PC-3 (cell line): Measurements from ENCODE around the gene TUBA4B. TPM values are rescaled to one million over a fixed set of nuclear protein-coding genes. Genes with fewer than 3 reads are reported as not detected.
A peak's percentile ranks its signal among the peaks of the same experiment; 100 is the strongest.

ENCODE experiments used
- ATAC-seq: fragments of 200-7000 bp; cut with Tn5 transposase; 2 replicates; pipeline ENCODE4 v1.9.1; 2020; ENCODE audit warnings: mild to moderate bottlenecking, moderate library complexity
- BruUV-seq: library from RNA; stranded (reverse); fragments of 400-500 nt; replicated peaks from 2 replicates; lab custom pipeline; 2021; lab: Mats Ljungman, UMichigan
- CTCF ChIA-PET: fragments of 300-600 bp; sonication (Branson Sonifier 250); formaldehyde crosslinking; loops from one replicate; lab custom pipeline; 2022; ENCODE audit warnings: antibody characterized with exemption; lab: Charles Lee
- POLR2A ChIA-PET: fragments of 300-600 bp; sonication (Branson Sonifier 250); formaldehyde crosslinking; loops from one replicate; lab custom pipeline; 2022; ENCODE audit warnings: antibody characterized with exemption; ENCODE audit not compliant: unreplicated experiment; lab: Charles Lee
- DNase-seq: peaks from one replicate; pipeline ENCODE4 v3.0.0-alpha.2; 2015
- H2AFZ ChIP-seq: fragments of 300-600 bp; sonication (generic); 2 replicates; pipeline ENCODE4 v1.6.0; 2016; ENCODE audit warnings: antibody characterized with exemption, low read length
- H3F3A ChIP-seq: fragments of 300-600 bp; sonication (generic); one replicate; pipeline ENCODE4 v1.6.0; 2017; ENCODE audit warnings: antibody characterized with exemption, low read length, control low read depth, mild to moderate bottlenecking; ENCODE audit not compliant: unreplicated experiment
- H3K27ac ChIP-seq: fragments of 300-600 bp; sonication (generic); 2 replicates; pipeline ENCODE4 v1.5.1; 2016; ENCODE audit warnings: mild to moderate bottlenecking, low read length
- H3K27me3 ChIP-seq: fragments of 300-600 bp; sonication (generic); 2 replicates; pipeline ENCODE4 v1.6.1; 2016; ENCODE audit warnings: low read length, mixed read lengths
- H3K36me3 ChIP-seq: fragments of 300-600 bp; sonication (generic); 2 replicates; pipeline ENCODE4 v1.6.1; 2016; ENCODE audit warnings: low read depth, mixed run types, low read length, mixed read lengths
- H3K4me1 ChIP-seq: fragments of 300-600 bp; sonication (generic); 2 replicates; pipeline ENCODE4 v1.5.1; 2016; ENCODE audit warnings: low read length; ENCODE audit not compliant: insufficient read depth
- H3K4me2 ChIP-seq: fragments of 300-600 bp; sonication (generic); 2 replicates; pipeline ENCODE4 v1.6.0; 2016; ENCODE audit warnings: low read length
- H3K4me3 ChIP-seq: fragments of 300-600 bp; sonication (generic); 2 replicates; pipeline ENCODE4 v1.5.1; 2016; ENCODE audit warnings: mild to moderate bottlenecking, low read length, mixed read lengths
- H3K79me2 ChIP-seq: fragments of 300-600 bp; sonication (generic); 2 replicates; pipeline ENCODE4 v1.6.1; 2017; ENCODE audit warnings: low read length, mixed read lengths
- H3K9ac ChIP-seq: fragments of 300-600 bp; sonication (generic); 2 replicates; pipeline ENCODE4 v1.6.0; 2016; ENCODE audit warnings: mild to moderate bottlenecking, low read length
- H3K9me2 ChIP-seq: fragments of 300-600 bp; sonication (generic); replicated peaks from 2 replicates; pipeline ENCODE4 v1.6.1; 2016; ENCODE audit warnings: mixed run types, low read length, mixed read lengths
- H3K9me3 ChIP-seq: fragments of 300-600 bp; sonication (generic); 2 replicates; pipeline ENCODE4 v1.6.1; 2016; ENCODE audit warnings: low read length, mixed read lengths
- H4K20me1 ChIP-seq: fragments of 300-600 bp; sonication (generic); 2 replicates; pipeline ENCODE4 v1.6.1; 2016; ENCODE audit warnings: low read length, mixed read lengths
- EZH2 ChIP-seq: fragments of 300-600 bp; sonication (generic); IDR thresholded peaks from one replicate; pipeline ENCODE4 v1.6.1; 2017; ENCODE audit warnings: antibody characterized with exemption, mild to moderate bottlenecking, low read length; ENCODE audit not compliant: unreplicated experiment
- EZH2phosphoT487 ChIP-seq: fragments of 300-600 bp; sonication (generic); IDR thresholded peaks from 2 replicates; pipeline ENCODE4 v1.6.1; 2018; ENCODE audit warnings: mild to moderate bottlenecking, antibody characterized with exemption, low read length, borderline replicate concordance
- intact Hi-C: fragments of 100-400 bp; cut with micrococcal nuclease; formaldehyde crosslinking; loops from 2 replicates; pipeline ENCODE4 v1.9.0; 2023
- total RNA-seq: library from RNA; depleted of rRNA; stranded (reverse); fragments of >200 nt; gene quantifications from 2 replicates; pipeline ENCODE4 v1.2.3, GENCODE V29; 2014
- TF ChIP-seq, protein P1 (sequence below): fragments of 300-600 bp; sonication (generic); conservative IDR thresholded peaks from 2 replicates; pipeline ENCODE4 v1.5.1; 2017; ENCODE audit warnings: antibody characterized with exemption, low read depth, mild to moderate bottlenecking, low read length

TUBA4B gene
- total RNA-seq, 1 experiment from 2014 or later, result not detected

DNA sequence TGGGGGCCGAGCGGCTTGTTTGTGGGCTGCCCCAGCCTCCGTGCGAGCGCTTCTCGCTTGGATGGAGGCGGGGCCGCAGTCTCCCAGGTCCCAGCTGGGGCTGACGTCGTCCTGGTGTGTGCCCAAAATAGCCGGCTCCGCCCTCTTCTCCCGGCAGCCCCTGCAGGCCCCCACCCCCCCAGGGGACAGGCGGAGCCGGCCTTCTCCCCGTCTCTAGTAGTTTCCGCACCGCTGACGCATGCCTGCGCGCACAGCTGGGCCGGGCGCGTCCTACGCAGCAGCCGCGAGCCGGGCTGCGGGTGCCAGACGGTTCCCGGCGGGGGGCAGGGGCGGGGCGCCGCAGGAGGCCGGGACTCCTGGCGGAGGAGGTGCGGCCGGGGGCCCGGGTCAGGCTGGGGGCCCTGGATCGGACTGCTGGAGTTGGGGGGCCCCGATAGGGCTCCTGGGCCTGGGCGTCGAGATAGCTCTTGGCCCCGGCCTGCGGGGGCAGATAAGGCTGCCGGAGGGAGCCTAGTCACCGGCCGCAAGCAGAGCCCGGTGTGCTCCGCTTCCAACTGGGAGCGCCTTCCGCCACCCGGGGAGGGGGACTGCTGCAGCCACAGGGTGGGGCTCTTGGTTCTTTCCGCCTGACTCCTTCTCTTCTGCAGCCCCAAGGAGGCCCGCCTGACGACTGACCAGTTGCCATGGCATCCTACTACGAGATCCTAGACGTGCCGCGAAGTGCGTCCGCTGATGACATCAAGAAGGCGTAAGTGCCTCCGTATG, 26.3 kb downstream of the TUBA4B start, which contains the start of gene DNAJB2:
Gene DNAJB2 (plus strand): TSS at position 216 of the 765 bp plus-strand sequence. CDS start 468 bp downstream, at position 684.
- ATAC-seq (peak; percentile 86), DNase-seq (peak; percentile 99)
- Histone ChIP-seq H3K4me2 (peak within 1 kb of the TSS; percentile 99), H3F3A (no peaks in the 10 kb centered on the region), H3K9me2 (no peaks in the 10 kb centered on the region), H3K27me3 (no peaks in the 10 kb centered on the region), H3K9me3 (no peaks in the 10 kb centered on the region), H3K4me3 (peak within 1 kb of the TSS; percentile 86), H3K79me2 (peaks cover 11% of the 10 kb centered on the region), H3K9ac (peak within 1 kb of the TSS; percentile 83), H3K27ac (peak within 1 kb of the TSS; percentile 85), H2AFZ (peak within 1 kb of the TSS; percentile 58), H3K36me3 (no peaks in the 10 kb centered on the region; the same call in 1 of the 2 replicates), H4K20me1 (no peaks in the 10 kb centered on the region), H3K4me1 (peaks cover 33% of the 10 kb centered on the region)
- no TSS peak for BruUV-seq
- TF ChIP-seq EZH2phosphoT487 (peak; percentile 55; the same call in 1 of the 2 replicates), EZH2 (no peak)
- TF ChIP-seq, protein P1, sequence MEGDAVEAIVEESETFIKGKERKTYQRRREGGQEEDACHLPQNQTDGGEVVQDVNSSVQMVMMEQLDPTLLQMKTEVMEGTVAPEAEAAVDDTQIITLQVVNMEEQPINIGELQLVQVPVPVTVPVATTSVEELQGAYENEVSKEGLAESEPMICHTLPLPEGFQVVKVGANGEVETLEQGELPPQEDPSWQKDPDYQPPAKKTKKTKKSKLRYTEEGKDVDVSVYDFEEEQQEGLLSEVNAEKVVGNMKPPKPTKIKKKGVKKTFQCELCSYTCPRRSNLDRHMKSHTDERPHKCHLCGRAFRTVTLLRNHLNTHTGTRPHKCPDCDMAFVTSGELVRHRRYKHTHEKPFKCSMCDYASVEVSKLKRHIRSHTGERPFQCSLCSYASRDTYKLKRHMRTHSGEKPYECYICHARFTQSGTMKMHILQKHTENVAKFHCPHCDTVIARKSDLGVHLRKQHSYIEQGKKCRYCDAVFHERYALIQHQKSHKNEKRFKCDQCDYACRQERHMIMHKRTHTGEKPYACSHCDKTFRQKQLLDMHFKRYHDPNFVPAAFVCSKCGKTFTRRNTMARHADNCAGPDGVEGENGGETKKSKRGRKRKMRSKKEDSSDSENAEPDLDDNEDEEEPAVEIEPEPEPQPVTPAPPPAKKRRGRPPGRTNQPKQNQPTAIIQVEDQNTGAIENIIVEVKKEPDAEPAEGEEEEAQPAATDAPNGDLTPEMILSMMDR, result peak; percentile 37; the same call in 1 of the 2 replicates
- POLR2A ChIA-PET, result interaction anchor here (0.6 to 1.2 kb wide), 4 partner anchors 16 to 872 kb away, joined by 4 to 14 read pairs (median 5); partner anchors contain the start of gene DNPEP
- CTCF ChIA-PET, result interaction anchor here (0.5 to 3.5 kb wide), 6 partner anchors 15 to 596 kb away, joined by 3 to 39 read pairs (median 4); partner anchors contain the start of gene DNPEP
- intact Hi-C loops, result loop anchor here (1.0 to 2.0 kb wide), 4 partner anchors 15 to 119 kb away; partner anchors contain the start of genes ABCB6 and NHEJ1

GRCh38 chr2:219279916-219280516, 27.0 kb downstream of the TUBA4B start:
- Histone ChIP-seq H3K9me2 (no peaks in the 10 kb centered on the region), H3K27me3 (no peaks in the 10 kb centered on the region), H2AFZ (peak overlapping the region; percentile 58), H3K4me2 (peak overlapping the region; percentile 99), H3K4me1 (peaks cover 27% of the 10 kb centered on the region), H3K9me3 (no peaks in the 10 kb centered on the region), H3K36me3 (peaks cover 2% of the 10 kb centered on the region; the same call in 1 of the 2 replicates), H3K79me2 (peaks cover 11% of the 10 kb centered on the region), H4K20me1 (no peaks in the 10 kb centered on the region), H3K9ac (peak overlapping the region; percentile 83), H3F3A (no peaks in the 10 kb centered on the region), H3K4me3 (peak overlapping the region; percentile 86), H3K27ac (peak overlapping the region; percentile 85)
- BruUV-seq, result no TSS peak
- CTCF ChIA-PET, result interaction anchor here (3.5 kb wide), 1 partner anchor 15 kb away, joined by 39 read pairs; no protein-coding TSS in a partner anchor
- DNase-seq, result no peak
- TF ChIP-seq EZH2phosphoT487, result no peak
- TF ChIP-seq, protein P1, result peak; percentile 18
- intact Hi-C loops, result loop anchor here (1.0 to 2.0 kb wide), 4 partner anchors 14 to 120 kb away; partner anchors contain the start of genes ABCB6 and NHEJ1
- POLR2A ChIA-PET, result interaction anchor here (1.1 kb wide), 1 partner anchor 30 kb away, joined by 4 read pairs; no protein-coding TSS in a partner anchor
- ATAC-seq, result no peak
